ENCODE data around the gene AQP2. TPM values are rescaled to one million over a fixed set of nuclear protein-coding genes. Genes with fewer than 3 reads are reported as not detected.
A peak's percentile ranks its signal among the peaks of the same experiment; 100 is the strongest.

AQP2 gene
- total and polyA plus RNA-seq, 2 of the 13 experiments (the other 11 are each of a cell fraction or from before 2014, with no cell fraction given): not detected

DNA sequence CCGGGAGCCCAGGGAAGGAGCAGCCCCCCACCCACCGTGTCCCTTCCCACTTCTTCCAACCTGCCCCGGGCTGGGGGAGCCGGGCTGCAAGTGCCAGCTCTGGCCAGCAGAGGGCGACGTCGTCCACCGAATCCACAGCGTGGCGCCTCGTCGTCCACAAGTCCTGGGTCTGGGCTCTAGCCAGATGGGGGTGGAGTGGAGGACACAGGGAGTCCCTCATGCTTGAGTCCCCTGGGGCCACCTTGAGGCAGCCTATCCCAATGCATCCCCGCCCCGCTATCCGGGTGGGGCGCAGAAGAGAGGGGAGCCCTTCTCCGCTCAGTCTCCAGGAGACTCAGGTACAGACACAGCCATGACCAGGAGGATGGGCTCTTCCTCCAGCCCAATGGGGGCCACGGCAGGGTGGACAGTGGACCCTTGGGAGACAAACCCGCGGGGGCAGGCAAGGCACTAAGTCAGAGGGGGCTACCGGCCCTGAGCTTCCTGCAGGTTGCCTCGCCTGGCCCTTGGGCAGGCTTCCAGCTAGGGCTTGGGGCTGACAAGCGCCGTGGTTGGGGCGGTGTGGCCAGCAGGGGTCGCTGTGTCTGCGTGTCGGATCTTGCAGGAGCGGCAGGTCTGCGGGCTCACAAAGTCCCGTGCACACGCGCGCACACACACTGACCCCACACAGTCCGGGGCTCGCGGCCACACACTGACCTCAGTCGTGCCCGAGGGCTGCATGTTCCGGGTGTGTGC is 16.7 kb downstream of the AQP2 start (continued):
- TF ChIP-seq, protein P1, sequence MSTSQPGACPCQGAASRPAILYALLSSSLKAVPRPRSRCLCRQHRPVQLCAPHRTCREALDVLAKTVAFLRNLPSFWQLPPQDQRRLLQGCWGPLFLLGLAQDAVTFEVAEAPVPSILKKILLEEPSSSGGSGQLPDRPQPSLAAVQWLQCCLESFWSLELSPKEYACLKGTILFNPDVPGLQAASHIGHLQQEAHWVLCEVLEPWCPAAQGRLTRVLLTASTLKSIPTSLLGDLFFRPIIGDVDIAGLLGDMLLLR (CRISPR knock-in tag; IDR thresholded peaks at IDR 0.05): no peak
- peak; percentile 50; the same call in 1 of the 2 replicates for TF ChIP-seq ZMYM4 (CRISPR knock-in tag; IDR thresholded peaks at IDR 0.05)
- TF ChIP-seq MTA3 (CRISPR knock-in tag; IDR thresholded peaks at IDR 0.05): no peak
- no peak for TF ChIP-seq KMT2B (CRISPR knock-in tag; IDR thresholded peaks at IDR 0.05)
- peak; percentile 63; the same call in 1 of the 2 replicates for TF ChIP-seq SMAD1 (CRISPR knock-in tag; IDR thresholded peaks at IDR 0.05; ENCODE audit: borderline replicate concordance, low read depth)
- TF ChIP-seq, protein P2, sequence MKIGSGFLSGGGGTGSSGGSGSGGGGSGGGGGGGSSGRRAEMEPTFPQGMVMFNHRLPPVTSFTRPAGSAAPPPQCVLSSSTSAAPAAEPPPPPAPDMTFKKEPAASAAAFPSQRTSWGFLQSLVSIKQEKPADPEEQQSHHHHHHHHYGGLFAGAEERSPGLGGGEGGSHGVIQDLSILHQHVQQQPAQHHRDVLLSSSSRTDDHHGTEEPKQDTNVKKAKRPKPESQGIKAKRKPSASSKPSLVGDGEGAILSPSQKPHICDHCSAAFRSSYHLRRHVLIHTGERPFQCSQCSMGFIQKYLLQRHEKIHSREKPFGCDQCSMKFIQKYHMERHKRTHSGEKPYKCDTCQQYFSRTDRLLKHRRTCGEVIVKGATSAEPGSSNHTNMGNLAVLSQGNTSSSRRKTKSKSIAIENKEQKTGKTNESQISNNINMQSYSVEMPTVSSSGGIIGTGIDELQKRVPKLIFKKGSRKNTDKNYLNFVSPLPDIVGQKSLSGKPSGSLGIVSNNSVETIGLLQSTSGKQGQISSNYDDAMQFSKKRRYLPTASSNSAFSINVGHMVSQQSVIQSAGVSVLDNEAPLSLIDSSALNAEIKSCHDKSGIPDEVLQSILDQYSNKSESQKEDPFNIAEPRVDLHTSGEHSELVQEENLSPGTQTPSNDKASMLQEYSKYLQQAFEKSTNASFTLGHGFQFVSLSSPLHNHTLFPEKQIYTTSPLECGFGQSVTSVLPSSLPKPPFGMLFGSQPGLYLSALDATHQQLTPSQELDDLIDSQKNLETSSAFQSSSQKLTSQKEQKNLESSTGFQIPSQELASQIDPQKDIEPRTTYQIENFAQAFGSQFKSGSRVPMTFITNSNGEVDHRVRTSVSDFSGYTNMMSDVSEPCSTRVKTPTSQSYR (CRISPR knock-in tag; IDR thresholded peaks at IDR 0.05; ENCODE audit: borderline replicate concordance): 0 out of 2 replicates have a peak, but pooled peaks have one; percentile 35
- no peak for TF ChIP-seq HOXA9 (CRISPR knock-in tag; IDR thresholded peaks at IDR 0.05; ENCODE audit: borderline replicate concordance)
- TF ChIP-seq, protein P3, sequence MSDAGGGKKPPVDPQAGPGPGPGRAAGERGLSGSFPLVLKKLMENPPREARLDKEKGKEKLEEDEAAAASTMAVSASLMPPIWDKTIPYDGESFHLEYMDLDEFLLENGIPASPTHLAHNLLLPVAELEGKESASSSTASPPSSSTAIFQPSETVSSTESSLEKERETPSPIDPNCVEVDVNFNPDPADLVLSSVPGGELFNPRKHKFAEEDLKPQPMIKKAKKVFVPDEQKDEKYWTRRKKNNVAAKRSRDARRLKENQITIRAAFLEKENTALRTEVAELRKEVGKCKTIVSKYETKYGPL (CRISPR knock-in tag; IDR thresholded peaks at IDR 0.05): no peak
- TF ChIP-seq, protein P4, sequence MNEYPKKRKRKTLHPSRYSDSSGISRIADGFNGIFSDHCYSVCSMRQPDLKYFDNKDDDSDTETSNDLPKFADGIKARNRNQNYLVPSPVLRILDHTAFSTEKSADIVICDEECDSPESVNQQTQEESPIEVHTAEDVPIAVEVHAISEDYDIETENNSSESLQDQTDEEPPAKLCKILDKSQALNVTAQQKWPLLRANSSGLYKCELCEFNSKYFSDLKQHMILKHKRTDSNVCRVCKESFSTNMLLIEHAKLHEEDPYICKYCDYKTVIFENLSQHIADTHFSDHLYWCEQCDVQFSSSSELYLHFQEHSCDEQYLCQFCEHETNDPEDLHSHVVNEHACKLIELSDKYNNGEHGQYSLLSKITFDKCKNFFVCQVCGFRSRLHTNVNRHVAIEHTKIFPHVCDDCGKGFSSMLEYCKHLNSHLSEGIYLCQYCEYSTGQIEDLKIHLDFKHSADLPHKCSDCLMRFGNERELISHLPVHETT (CRISPR knock-in tag; conservative IDR thresholded peaks at IDR 0.05): peak; percentile 44; the same call in 1 of the 2 replicates
- TF ChIP-seq ZNF484 (CRISPR knock-in tag; IDR thresholded peaks at IDR 0.05; ENCODE audit: borderline replicate concordance, low read depth): no peak
- TF ChIP-seq PAX8 (CRISPR knock-in tag; IDR thresholded peaks at IDR 0.05; ENCODE audit: borderline replicate concordance): 0 out of 2 replicates have a peak, but pooled peaks have one; percentile 51
- TF ChIP-seq, protein P5, sequence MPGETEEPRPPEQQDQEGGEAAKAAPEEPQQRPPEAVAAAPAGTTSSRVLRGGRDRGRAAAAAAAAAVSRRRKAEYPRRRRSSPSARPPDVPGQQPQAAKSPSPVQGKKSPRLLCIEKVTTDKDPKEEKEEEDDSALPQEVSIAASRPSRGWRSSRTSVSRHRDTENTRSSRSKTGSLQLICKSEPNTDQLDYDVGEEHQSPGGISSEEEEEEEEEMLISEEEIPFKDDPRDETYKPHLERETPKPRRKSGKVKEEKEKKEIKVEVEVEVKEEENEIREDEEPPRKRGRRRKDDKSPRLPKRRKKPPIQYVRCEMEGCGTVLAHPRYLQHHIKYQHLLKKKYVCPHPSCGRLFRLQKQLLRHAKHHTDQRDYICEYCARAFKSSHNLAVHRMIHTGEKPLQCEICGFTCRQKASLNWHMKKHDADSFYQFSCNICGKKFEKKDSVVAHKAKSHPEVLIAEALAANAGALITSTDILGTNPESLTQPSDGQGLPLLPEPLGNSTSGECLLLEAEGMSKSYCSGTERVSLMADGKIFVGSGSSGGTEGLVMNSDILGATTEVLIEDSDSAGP (CRISPR knock-in tag; IDR thresholded peaks at IDR 0.05; ENCODE audit: borderline replicate concordance): peak; percentile 77; the same call in 1 of the 2 replicates
- no peak for TF ChIP-seq NFYB (CRISPR knock-in tag; IDR thresholded peaks at IDR 0.05)
- no peak for TF ChIP-seq ZNF441 (CRISPR knock-in tag; IDR thresholded peaks at IDR 0.05; ENCODE audit: borderline replicate concordance)
- TF ChIP-seq RFXANK (CRISPR knock-in tag; IDR thresholded peaks at IDR 0.05): no peak
- 0 out of 2 replicates have a peak, but pooled peaks have one; percentile 41 for TF ChIP-seq ZSCAN9 (CRISPR knock-in tag; IDR thresholded peaks at IDR 0.05; ENCODE audit: borderline replicate concordance)
- no peak for TF ChIP-seq HNRNPH1 (optimal IDR thresholded peaks at IDR 0.05; ENCODE audit: low read depth, low read length)
- TF ChIP-seq, protein P6, sequence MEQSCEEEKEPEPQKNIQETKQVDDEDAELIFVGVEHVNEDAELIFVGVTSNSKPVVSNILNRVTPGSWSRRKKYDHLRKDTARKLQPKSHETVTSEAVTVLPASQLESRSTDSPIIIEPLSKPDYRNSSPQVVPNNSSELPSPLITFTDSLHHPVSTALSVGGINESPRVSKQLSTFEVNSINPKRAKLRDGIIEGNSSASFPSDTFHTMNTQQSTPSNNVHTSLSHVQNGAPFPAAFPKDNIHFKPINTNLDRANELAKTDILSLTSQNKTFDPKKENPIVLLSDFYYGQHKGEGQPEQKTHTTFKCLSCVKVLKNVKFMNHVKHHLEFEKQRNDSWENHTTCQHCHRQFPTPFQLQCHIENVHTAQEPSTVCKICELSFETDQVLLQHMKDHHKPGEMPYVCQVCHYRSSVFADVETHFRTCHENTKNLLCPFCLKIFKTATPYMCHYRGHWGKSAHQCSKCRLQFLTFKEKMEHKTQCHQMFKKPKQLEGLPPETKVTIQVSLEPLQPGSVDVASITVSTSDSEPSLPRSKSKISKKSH (CRISPR knock-in tag; IDR thresholded peaks at IDR 0.05; ENCODE audit: borderline replicate concordance): 0 out of 2 replicates have a peak, but pooled peaks have one; percentile 16
- no peak for TF ChIP-seq NONO (IDR thresholded peaks at IDR 0.05)
- peak; percentile 84 for TF ChIP-seq NONO (CRISPR knock-in tag; conservative IDR thresholded peaks at IDR 0.05)

Measured in HepG2 (cell line).